Osteocyte (in vitro differentiated cells): ENCODE data around the gene CYP11A1. TPM values are rescaled to one million over a fixed set of nuclear protein-coding genes. Genes with fewer than 3 reads are reported as not detected.

Source experiments
- DNase-seq: peaks from one replicate; pipeline ENCODE4 v3.0.0; 2021; ENCODE audit warnings: mixed read lengths; ENCODE audit not compliant: unreplicated experiment; ENCODE audit errors: extremely low spot score
- H3K27ac Mint-ChIP-seq: one replicate; pipeline ENCODE4 v1.8.0; 2021; ENCODE audit warnings: mild to moderate bottlenecking, mixed read lengths; ENCODE audit not compliant: unreplicated experiment
- H3K27me3 Mint-ChIP-seq: one replicate; pipeline ENCODE4 v1.8.0; 2021; ENCODE audit warnings: mixed read lengths; ENCODE audit not compliant: unreplicated experiment
- H3K36me3 Mint-ChIP-seq: one replicate; pipeline ENCODE4 v1.8.0; 2021; ENCODE audit warnings: mixed read lengths; ENCODE audit not compliant: unreplicated experiment
- H3K4me1 Mint-ChIP-seq: one replicate; pipeline ENCODE4 v1.8.0; 2021; ENCODE audit warnings: mixed read lengths; ENCODE audit not compliant: unreplicated experiment
- H3K4me3 Mint-ChIP-seq: one replicate; pipeline ENCODE4 v1.8.0; 2021; ENCODE audit warnings: mild to moderate bottlenecking, moderate library complexity, mixed read lengths; ENCODE audit not compliant: unreplicated experiment
- H3K9me3 Mint-ChIP-seq: one replicate; pipeline ENCODE4 v1.8.0; 2021; ENCODE audit warnings: mixed read lengths; ENCODE audit not compliant: unreplicated experiment
- CTCF ChIP-seq: fragments of 200-600 bp; sonication (generic); IDR thresholded peaks from 2 replicates; pipeline ENCODE4 v1.5.0; 2021; ENCODE audit warnings: antibody characterized with exemption, mild to moderate bottlenecking, moderate library complexity
- total RNA-seq: library from RNA; stranded (reverse); gene quantifications from 2 replicates; pipeline ENCODE4 v1.2.1, GENCODE V29; 2021

Gene CYP11A1
- total RNA-seq, 1 donor from 2014 or later, result not detected

- H3K27me3 Mint-ChIP-seq, result no peaks in the 10 kb centered on the region
- H3K4me3 Mint-ChIP-seq, result no peak overlapping the region
- no peak for DNase-seq
- H3K9me3 Mint-ChIP-seq, result no peaks in the 10 kb centered on the region
- no peak overlapping the region for H3K27ac Mint-ChIP-seq
- TF ChIP-seq CTCF, result no peak
- no peaks in the 10 kb centered on the region for H3K36me3 Mint-ChIP-seq
- peaks cover 4% of the 10 kb centered on the region for H3K4me1 Mint-ChIP-seq
Measured at GRCh38 chr15:74387621-74388362, 20.3 kb upstream of the CYP11A1 start.

- Mint-ChIP-seq H3K9me3 (no peaks in the 10 kb centered on the region), H3K36me3 (no peaks in the 10 kb centered on the region), H3K4me3 (no peak overlapping the region), H3K27me3 (no peaks in the 10 kb centered on the region), H3K27ac (no peak overlapping the region), H3K4me1 (peaks cover 6% of the 10 kb centered on the region)
- DNase-seq, result no peak
- TF ChIP-seq CTCF, result no peak
Measured at GRCh38 chr15:74387141-74387541, 19.7 kb upstream of the CYP11A1 start.

GRCh38 chr15:74386496-74387140, 19.2 kb upstream of the CYP11A1 start:
- H3K4me1 Mint-ChIP-seq, result peaks cover 7% of the 10 kb centered on the region
- no peaks in the 10 kb centered on the region for H3K9me3 Mint-ChIP-seq
- DNase-seq, result no peak
- no peaks in the 10 kb centered on the region for H3K36me3 Mint-ChIP-seq
- H3K4me3 Mint-ChIP-seq, result no peak overlapping the region
- TF ChIP-seq CTCF, result no peak
- H3K27ac Mint-ChIP-seq, result no peak overlapping the region
- H3K27me3 Mint-ChIP-seq, result no peaks in the 10 kb centered on the region

- H3K27ac Mint-ChIP-seq, result no peak overlapping the region
- H3K4me1 Mint-ChIP-seq, result peaks cover 7% of the 10 kb centered on the region
- no peaks in the 10 kb centered on the region for H3K36me3 Mint-ChIP-seq
- H3K27me3 Mint-ChIP-seq, result no peaks in the 10 kb centered on the region
- no peaks in the 10 kb centered on the region for H3K9me3 Mint-ChIP-seq
- H3K4me3 Mint-ChIP-seq, result no peak overlapping the region
- TF ChIP-seq CTCF, result no peak
- no peak for DNase-seq
Measured at GRCh38 chr15:74385733-74386132, 18.3 kb upstream of the CYP11A1 start.

GRCh38 chr15:74384881-74385643, 17.6 kb upstream of the CYP11A1 start:
- H3K9me3 Mint-ChIP-seq, result no peaks in the 10 kb centered on the region
- TF ChIP-seq CTCF, result no peak
- no peak overlapping the region for H3K4me3 Mint-ChIP-seq
- no peak for DNase-seq
- H3K27me3 Mint-ChIP-seq, result no peaks in the 10 kb centered on the region
- H3K36me3 Mint-ChIP-seq, result no peaks in the 10 kb centered on the region
- no peak overlapping the region for H3K27ac Mint-ChIP-seq
- peaks cover 7% of the 10 kb centered on the region for H3K4me1 Mint-ChIP-seq
